HG02759 (cell line): ENCODE data around the gene ECM2.
A peak's percentile ranks its signal among the peaks of the same experiment; 100 is the strongest.
"Not testable (repeated sequence)": the region's sequence is repeated elsewhere in the genome, so short reads cannot be mapped to it uniquely, and the experiment has no call there.

Experiments used
- ATAC-seq: cut with Tn5 transposase; IDR thresholded peaks from one replicate; pipeline ENCODE4 v1.9.1; 2021; ENCODE audit warnings: mild to moderate bottlenecking, moderate library complexity; ENCODE audit not compliant: unreplicated experiment

Gene ECM2

GRCh38 chr9:92535940-92536850 is at the start of gene ECM2:
TSS of gene ECM2 (minus strand) at chr9:92535990. CDS start at chr9:92522866, 13,124 bp downstream.
- ATAC-seq = no peak

GRCh38 chr9:92576175-92576574 is 40.4 kb upstream of the ECM2 start:
- no peak for ATAC-seq

- ATAC-seq = not testable (repeated sequence)
These were observed 37.8 kb upstream of the ECM2 start for GRCh38 chr9:92573612-92574011.

GRCh38 chr9:92571871-92572270 is 36.1 kb upstream of the ECM2 start:
- ATAC-seq = not testable (repeated sequence)

- no peak for ATAC-seq
These were observed 29.2 kb upstream of the ECM2 start for GRCh38 chr9:92564982-92565381.

GRCh38 chr9:92564504-92564903 is 28.7 kb upstream of the ECM2 start:
- ATAC-seq = no peak

- ATAC-seq = no peak
These were observed 27.6 kb upstream of the ECM2 start for GRCh38 chr9:92563116-92564100.

- ATAC-seq = no peak
These were observed 26.7 kb upstream of the ECM2 start for GRCh38 chr9:92562461-92562967.

- no peak for ATAC-seq
These were observed 25.9 kb upstream of the ECM2 start for GRCh38 chr9:92561374-92562330.

- ATAC-seq = no peak
These were observed 23.0 kb upstream of the ECM2 start for GRCh38 chr9:92558612-92559374.

GRCh38 chr9:92550765-92551164 is 15.0 kb upstream of the ECM2 start:
- ATAC-seq = no peak

- ATAC-seq = no peak
These were observed 11.6 kb upstream of the ECM2 start for GRCh38 chr9:92547356-92547755.

- ATAC-seq = no peak
These were observed 9.3 kb upstream of the ECM2 start for GRCh38 chr9:92545002-92545510.

GRCh38 chr9:92543972-92544371 is 8.2 kb upstream of the ECM2 start:
- ATAC-seq = no peak

- ATAC-seq = no peak
These were observed 2.8 kb upstream of the ECM2 start for GRCh38 chr9:92538541-92538940.

GRCh38 chr9:92534674-92535073 is 1.1 kb downstream of the ECM2 start:
- peak; percentile 48 for ATAC-seq

GRCh38 chr9:92534204-92534603 is 1.6 kb downstream of the ECM2 start:
- no peak for ATAC-seq

- no peak for ATAC-seq
These were observed 4.9 kb downstream of the ECM2 start for GRCh38 chr9:92530893-92531292.

- ATAC-seq = no peak
These were observed 6.7 kb downstream of the ECM2 start for GRCh38 chr9:92529124-92529523.
